Testis (tissue), 3 donors: ENCODE data around the gene CCDC83. TPM values are rescaled to one million over a fixed set of nuclear protein-coding genes. Genes with fewer than 3 reads are reported as not detected.

Experiments
- DNase-seq: peaks from one replicate; pipeline ENCODE4 v3.0.0-alpha.2; 2019
- H3K27ac ChIP-seq, 2 donors: fragments of 200-600 bp; sonication (generic); one replicate each; pipeline ENCODE4 v1.5.1; 2019
- H3K27me3 ChIP-seq: fragments of 200-600 bp; sonication (generic); one replicate; pipeline ENCODE4 v1.5.1; 2019
- H3K36me3 ChIP-seq: fragments of 200-600 bp; sonication (generic); one replicate; pipeline ENCODE4 v1.5.1; 2017; ENCODE audit warnings: low read depth; ENCODE audit errors: missing control alignments
- H3K4me1 ChIP-seq: fragments of 200-600 bp; sonication (generic); one replicate; pipeline ENCODE4 v1.5.1; 2019
- H3K4me3 ChIP-seq, 2 donors: fragments of 200-600 bp; sonication (generic); one replicate each; pipeline ENCODE4 v1.5.1; 2017 to 2019
- H3K9me3 ChIP-seq: fragments of 200-600 bp; sonication (generic); one replicate; pipeline ENCODE4 v1.5.1; 2017
- POLR2A ChIP-seq: fragments of 450-650 bp; IDR thresholded peaks from one replicate; pipeline ENCODE4 v1.6.1; 2017; ENCODE audit warnings: antibody characterized with exemption, mild to moderate bottlenecking, moderate library complexity
- WGBS, 2 donors: methylation state at CpG; one replicate each; pipeline ENCODE4 v1.1.5; 2018; 5-methylcytosine and 5-hydroxymethylcytosine counted together
- intact Hi-C: fragments of 100-400 bp; cut with DNase I; formaldehyde crosslinking; loops from one replicate; pipeline ENCODE4 v1.15.1; 2023; ENCODE audit warnings: low total_unique reads
- polyA plus RNA-seq: library from polyadenylated mRNA; stranded (reverse); fragments of 350-450 nt; fragmentation: Illumina TruSeq; extraction: RNeasy Lipid Tissue Mini Kit (QIAGEN cat#74804); gene quantifications from one replicate; pipeline ENCODE4 v1.2.3, GENCODE V29; 2014; ENCODE audit warnings: low read depth, low replicate concordance; ENCODE audit not compliant: insufficient read depth
- total RNA-seq, 2 donors: library from RNA; depleted of rRNA; stranded (reverse); fragments of >200 nt; gene quantifications; one replicate each; pipeline ENCODE4 v1.2.3, GENCODE V29; 2016
- TF ChIP-seq, protein P1 (sequence below), 3 experiments: fragments of 450-650 bp in 2 of 3; fragments of 200-600 bp in 1 of 3; sonication (generic) in 1 of 3; IDR thresholded peaks; one replicate each; pipeline ENCODE4 v1.5.1; 2016 to 2019; ENCODE audit warnings: antibody characterized with exemption in 3 of 3, mild to moderate bottlenecking in 2 of 3, moderate library complexity in 1 of 3

Gene CCDC83
- total and polyA plus RNA-seq, 3 donors from 2014 or later = 10.2 to 29.6 (median 22.6) TPM

DNA sequence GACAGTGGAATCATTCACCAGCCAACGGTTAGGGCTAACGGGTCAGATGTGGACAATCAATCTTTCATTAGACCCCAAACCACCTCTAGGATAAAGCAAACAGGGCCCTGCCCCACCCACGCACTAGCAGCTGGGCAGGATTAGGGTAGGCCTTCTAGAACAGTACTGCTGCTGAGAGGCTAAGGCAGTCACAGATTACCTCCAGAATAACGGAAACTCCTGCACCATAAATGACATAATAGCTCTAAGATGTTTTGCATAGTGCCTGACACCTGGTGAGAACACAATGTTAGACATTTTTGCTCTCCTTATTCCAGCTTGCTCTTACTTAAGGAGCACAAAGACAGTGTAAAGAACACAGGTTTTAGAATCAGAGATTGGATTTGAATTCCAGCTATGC is 46.0 kb upstream of the CCDC83 start:
- Histone ChIP-seq H3K27me3 (no peaks in the 10 kb centered on the region), H3K27ac (no peak overlapping the region), H3K9me3 (no peaks in the 10 kb centered on the region), H3K4me3 (no peak overlapping the region), H3K36me3 (no peaks in the 10 kb centered on the region), H3K4me1 (no peaks in the 10 kb centered on the region)
- intact Hi-C loops = no loop called here
- no peak for DNase-seq
- 60 to 79% methylated on average over 4 of the region's 4 CpGs for WGBS, 2 donors
- TF ChIP-seq POLR2A = no peak
- TF ChIP-seq, protein P1, sequence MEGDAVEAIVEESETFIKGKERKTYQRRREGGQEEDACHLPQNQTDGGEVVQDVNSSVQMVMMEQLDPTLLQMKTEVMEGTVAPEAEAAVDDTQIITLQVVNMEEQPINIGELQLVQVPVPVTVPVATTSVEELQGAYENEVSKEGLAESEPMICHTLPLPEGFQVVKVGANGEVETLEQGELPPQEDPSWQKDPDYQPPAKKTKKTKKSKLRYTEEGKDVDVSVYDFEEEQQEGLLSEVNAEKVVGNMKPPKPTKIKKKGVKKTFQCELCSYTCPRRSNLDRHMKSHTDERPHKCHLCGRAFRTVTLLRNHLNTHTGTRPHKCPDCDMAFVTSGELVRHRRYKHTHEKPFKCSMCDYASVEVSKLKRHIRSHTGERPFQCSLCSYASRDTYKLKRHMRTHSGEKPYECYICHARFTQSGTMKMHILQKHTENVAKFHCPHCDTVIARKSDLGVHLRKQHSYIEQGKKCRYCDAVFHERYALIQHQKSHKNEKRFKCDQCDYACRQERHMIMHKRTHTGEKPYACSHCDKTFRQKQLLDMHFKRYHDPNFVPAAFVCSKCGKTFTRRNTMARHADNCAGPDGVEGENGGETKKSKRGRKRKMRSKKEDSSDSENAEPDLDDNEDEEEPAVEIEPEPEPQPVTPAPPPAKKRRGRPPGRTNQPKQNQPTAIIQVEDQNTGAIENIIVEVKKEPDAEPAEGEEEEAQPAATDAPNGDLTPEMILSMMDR (IDR thresholded peaks at IDR 0.05) = no peak

DNA sequence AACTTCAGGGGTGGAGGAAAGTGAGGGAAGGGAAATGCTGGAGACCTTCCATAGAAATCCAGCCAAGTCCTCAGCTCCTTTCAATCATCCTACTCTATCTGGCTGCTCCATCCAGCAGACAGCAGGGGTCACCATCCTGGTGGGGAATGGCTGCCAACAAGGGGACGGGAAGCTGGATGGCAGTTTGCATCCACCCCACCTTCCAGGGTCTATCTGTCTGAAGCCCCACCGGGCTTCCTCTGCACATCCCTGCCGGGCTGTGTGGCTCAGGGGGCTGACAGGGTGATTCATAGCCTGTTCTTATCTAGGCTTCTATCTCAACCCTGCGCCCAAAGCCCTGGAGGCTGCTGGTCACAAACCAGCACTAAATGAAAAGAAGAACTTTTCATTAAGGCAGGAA is 45.3 kb upstream of the CCDC83 start:
- TF ChIP-seq, protein P1 (IDR thresholded peaks at IDR 0.05) = no peak
- no peak for TF ChIP-seq POLR2A
- WGBS, 2 donors = 20 to 28% methylated on average over 4 of the region's 4 CpGs
- no peaks in the 10 kb centered on the region for H3K4me1 ChIP-seq
- no peaks in the 10 kb centered on the region for H3K27me3 ChIP-seq
- no peak for DNase-seq
- no peaks in the 10 kb centered on the region for H3K9me3 ChIP-seq
- intact Hi-C loops = no loop called here
- H3K4me3 ChIP-seq = peak overlapping the region; percentile 61 to 70
- no peaks in the 10 kb centered on the region for H3K36me3 ChIP-seq
- H3K27ac ChIP-seq = no peak overlapping the region

- no peak for DNase-seq
- intact Hi-C loops = no loop called here
- 10 to 16% methylated on average over 2 to 10 of the region's 10 CpGs for WGBS, 2 donors
These were observed 44.7 kb upstream of the CCDC83 start for GRCh38 chr11:85810521-85810870.

GRCh38 chr11:85810871-85811611 is 44.1 kb upstream of the CCDC83 start, which contains the start of gene SYTL2:
SYTL2 (minus strand) TSS chr11:85811141; CDS start chr11:85757725, 53,416 bp downstream.
- intact Hi-C loops = no loop called here
- Histone ChIP-seq H3K27me3 (no peaks in the 10 kb centered on the region), H3K27ac (peak within 1 kb of the TSS; percentile 32 to 42), H3K36me3 (no peaks in the 10 kb centered on the region), H3K9me3 (no peaks in the 10 kb centered on the region), H3K4me1 (no peaks in the 10 kb centered on the region), H3K4me3 (peak within 1 kb of the TSS; percentile 61 to 70)
- peak; percentile 62 for DNase-seq
- WGBS, 2 donors = 0 to 1% methylated on average over 28 to 31 of the region's 72 CpGs
- TF ChIP-seq, protein P1 (IDR thresholded peaks at IDR 0.05) = no peak
- no peak for TF ChIP-seq POLR2A

More at GRCh38 chr11:85810521-85810870, 44.7 kb upstream of the CCDC83 start:
- H3K4me3 ChIP-seq = peak overlapping the region; percentile 61 to 70
- no peak for TF ChIP-seq POLR2A
- TF ChIP-seq, protein P1 (IDR thresholded peaks at IDR 0.05) = no peak
- no peaks in the 10 kb centered on the region for H3K36me3 ChIP-seq
- H3K4me1 ChIP-seq = no peaks in the 10 kb centered on the region
- no peaks in the 10 kb centered on the region for H3K9me3 ChIP-seq
- no peaks in the 10 kb centered on the region for H3K27me3 ChIP-seq
- peak overlapping the region; percentile 32 to 42 for H3K27ac ChIP-seq

DNA sequence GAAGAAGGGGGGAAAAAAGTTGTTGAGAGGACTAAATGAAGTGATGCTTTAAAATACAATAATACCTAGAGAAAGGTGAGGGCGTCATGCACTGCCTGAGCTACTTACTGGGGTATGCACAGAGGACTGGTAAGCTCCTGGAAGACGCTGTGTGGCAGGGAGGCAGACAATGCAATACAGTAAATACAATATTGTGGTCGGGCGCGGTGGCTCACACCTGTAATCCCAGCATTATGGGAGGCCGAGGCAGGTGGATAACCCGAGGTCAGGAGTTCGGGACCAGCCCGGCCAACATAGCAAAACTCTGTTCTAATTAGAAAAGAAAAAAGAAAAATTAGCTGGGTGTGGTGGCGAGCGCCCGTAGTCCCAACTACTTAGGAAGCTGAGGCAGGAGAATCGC is 43.6 kb upstream of the CCDC83 start:
- Histone ChIP-seq H3K36me3 (no peaks in the 10 kb centered on the region), H3K4me3 (peak overlapping the region; percentile 61 to 70), H3K4me1 (no peaks in the 10 kb centered on the region), H3K9me3 (no peaks in the 10 kb centered on the region), H3K27me3 (no peaks in the 10 kb centered on the region), H3K27ac (no peak overlapping the region)
- TF ChIP-seq, protein P1 (IDR thresholded peaks at IDR 0.05) = no peak
- TF ChIP-seq POLR2A = no peak
- DNase-seq = no peak
- intact Hi-C loops = no loop called here
- WGBS, 2 donors = 42 to 53% methylated on average over 13 of the region's 13 CpGs
